Tibial nerve (tissue), 4 donors: ENCODE results near the gene MPEG1. TPM values are rescaled to one million over a fixed set of nuclear protein-coding genes. Genes with fewer than 3 reads are reported as not detected.

Experiments used
- DNase-seq, 2 donors: peaks; one replicate each; pipeline ENCODE4 v3.0.0-alpha.2; 2019; ENCODE audit warnings: low spot score in 2 of 2
- H3K27ac ChIP-seq, 4 donors: fragments of 200-600 bp; sonication (generic) in 3 of 4; one replicate each; pipeline ENCODE4 v1.5.1; 2017 to 2019; ENCODE audit warnings: mild to moderate bottlenecking in 1 of 4
- H3K27me3 ChIP-seq, 2 donors: fragments of 200-600 bp; sonication (generic) in 1 of 2; one replicate each; pipeline versions ENCODE4 v1.5.1 to v1.6.0; 2017 to 2019
- H3K36me3 ChIP-seq, 3 donors: fragments of 200-600 bp; sonication (generic); one replicate each; pipeline ENCODE4 v1.5.1; 2018 to 2019
- H3K4me1 ChIP-seq, 4 donors: fragments of 200-600 bp; sonication (generic) in 3 of 4; one replicate each; pipeline ENCODE4 v1.5.1; 2017 to 2019
- H3K4me3 ChIP-seq, 4 donors: fragments of 200-600 bp; sonication (generic) in 3 of 4; one replicate each; pipeline ENCODE4 v1.5.1; 2017 to 2019; ENCODE audit warnings: mild to moderate bottlenecking in 1 of 4, moderate library complexity in 1 of 4
- H3K9me3 ChIP-seq, 4 donors: fragments of 200-600 bp; sonication (generic) in 3 of 4; one replicate each; pipeline ENCODE4 v1.5.1; 2017 to 2019
- CTCF ChIP-seq, 5 experiments: fragments of 200-600 bp in 3 of 5; fragments of 450-650 bp in 2 of 5; sonication (generic) in 3 of 5; IDR thresholded peaks; one replicate each; pipeline ENCODE4 v1.5.1; 2016 to 2019; ENCODE audit warnings: antibody characterized with exemption in 5 of 5, mild to moderate bottlenecking in 3 of 5, moderate library complexity in 2 of 5
- EP300 ChIP-seq, 2 donors: sonication (generic); formaldehyde crosslinking; IDR thresholded peaks; one replicate each; pipeline ENCODE4 v1.6.1; 2017; ENCODE audit warnings: antibody characterized with exemption in 2 of 2, mild to moderate bottlenecking in 1 of 2
- POLR2A ChIP-seq, 2 donors: fragments of 450-650 bp; IDR thresholded peaks; one replicate each; pipeline ENCODE4 v1.6.1; 2017; ENCODE audit warnings: antibody characterized with exemption in 2 of 2, mild to moderate bottlenecking in 2 of 2, moderate library complexity in 2 of 2
- WGBS, 2 donors: methylation state at CpG; one replicate each; pipeline ENCODE4 v1.1.5; 2018; 5-methylcytosine and 5-hydroxymethylcytosine counted together
- total RNA-seq, 4 donors: library from RNA; depleted of rRNA; stranded (reverse); fragments of >200 nt; gene quantifications; one replicate each; pipeline ENCODE4 v1.1.0, GENCODE V29; 2016

The MPEG1 gene
- total RNA-seq, 4 donors from 2014 or later, result 7.0 to 12.3 (median 9.6) TPM

GRCh38 chr11:59247531-59248227 is 35.0 kb upstream of the MPEG1 start:
- WGBS, 2 donors, result 20 to 23% methylated on average over 2 of the region's 2 CpGs
- peak; percentile 42 to 78 for DNase-seq
- H3K36me3 ChIP-seq, result no peaks in the 10 kb centered on the region

GRCh38 chr11:59243633-59244032 is 30.9 kb upstream of the MPEG1 start:
- Histone ChIP-seq H3K27ac (no peak overlapping the region), H3K4me3 (no peak overlapping the region), H3K27me3 (no peaks in the 10 kb centered on the region), H3K4me1 (peaks cover 0 to 25% (median 6%) of the 10 kb centered on the region in 4 donors), H3K9me3 (no peaks in the 10 kb centered on the region), H3K36me3 (no peaks in the 10 kb centered on the region)
- DNase-seq, result no peak
- TF ChIP-seq EP300 (IDR thresholded peaks at IDR 0.05) (no peak), POLR2A (IDR thresholded peaks at IDR 0.05) (no peak), CTCF (IDR thresholded peaks at IDR 0.05) (no peak)
- WGBS, 2 donors, result 85 to 92% methylated on average over 1 of the region's 1 CpG

More at GRCh38 chr11:59247531-59248227, 35.0 kb upstream of the MPEG1 start:
- no peak for TF ChIP-seq CTCF (IDR thresholded peaks at IDR 0.05)
- TF ChIP-seq EP300 (IDR thresholded peaks at IDR 0.05), result peak in 1 of 2 donors; percentile 77
- no peak for TF ChIP-seq POLR2A (IDR thresholded peaks at IDR 0.05)
- H3K9me3 ChIP-seq, result no peaks in the 10 kb centered on the region
- H3K27me3 ChIP-seq, result no peaks in the 10 kb centered on the region
- H3K4me1 ChIP-seq, result peaks cover 0 to 26% (median 6%) of the 10 kb centered on the region in 4 donors
- peak overlapping the region in 2 of 4 donors; percentile 40 to 57 for H3K27ac ChIP-seq
- H3K4me3 ChIP-seq, result no peak overlapping the region

- DNase-seq, result no peak
- Histone ChIP-seq H3K4me1 (no peaks in the 10 kb centered on the region), H3K27me3 (no peaks in the 10 kb centered on the region), H3K4me3 (no peak overlapping the region), H3K27ac (no peak overlapping the region), H3K9me3 (peaks cover 0 to 16% (median 0%) of the 10 kb centered on the region in 4 donors), H3K36me3 (no peaks in the 10 kb centered on the region)
- no peak for TF ChIP-seq CTCF (IDR thresholded peaks at IDR 0.05)
- no peak for TF ChIP-seq POLR2A (IDR thresholded peaks at IDR 0.05)
- no peak for TF ChIP-seq EP300 (IDR thresholded peaks at IDR 0.05)
These were observed 27.6 kb upstream of the MPEG1 start for GRCh38 chr11:59240322-59240721.

GRCh38 chr11:59226396-59226795 is 13.7 kb upstream of the MPEG1 start:
- 57 to 63% methylated on average over 2 of the region's 2 CpGs for WGBS, 2 donors
- no peak for DNase-seq
- no peak overlapping the region for H3K27ac ChIP-seq
- H3K36me3 ChIP-seq, result no peaks in the 10 kb centered on the region
- no peak for TF ChIP-seq EP300 (IDR thresholded peaks at IDR 0.05)
- no peak for TF ChIP-seq POLR2A (IDR thresholded peaks at IDR 0.05)
- TF ChIP-seq CTCF (IDR thresholded peaks at IDR 0.05), result no peak
- H3K27me3 ChIP-seq, result no peaks in the 10 kb centered on the region
- peaks cover 0 to 40% (median 10%) of the 10 kb centered on the region in 4 donors for H3K4me1 ChIP-seq
- peaks cover 0 to 2% (median 0%) of the 10 kb centered on the region in 4 donors for H3K9me3 ChIP-seq
- H3K4me3 ChIP-seq, result no peak overlapping the region

- Histone ChIP-seq H3K27me3 (no peaks in the 10 kb centered on the region), H3K9me3 (no peaks in the 10 kb centered on the region), H3K4me3 (no peak overlapping the region), H3K4me1 (peaks cover 0 to 54% (median 10%) of the 10 kb centered on the region in 4 donors), H3K27ac (peak overlapping the region in 2 of 4 donors; percentile 71 to 76), H3K36me3 (no peaks in the 10 kb centered on the region)
- TF ChIP-seq EP300 (IDR thresholded peaks at IDR 0.05), result no peak
- whole genome bisulfite sequencing, 2 donors, result 82 to 84% methylated on average over 1 of the region's 1 CpG
- no peak for DNase-seq
These were observed 12.3 kb upstream of the MPEG1 start for GRCh38 chr11:59225017-59225416.
